Measurements from ENCODE around the gene PDE6B. TPM values are rescaled to one million over a fixed set of nuclear protein-coding genes. Genes with fewer than 3 reads are reported as not detected.
A peak's percentile ranks its signal among the peaks of the same experiment; 100 is the strongest.

PDE6B gene
- total and polyA plus RNA-seq, 10 donors = 4.4 to 19.8 (median 11.8) TPM

DNA sequence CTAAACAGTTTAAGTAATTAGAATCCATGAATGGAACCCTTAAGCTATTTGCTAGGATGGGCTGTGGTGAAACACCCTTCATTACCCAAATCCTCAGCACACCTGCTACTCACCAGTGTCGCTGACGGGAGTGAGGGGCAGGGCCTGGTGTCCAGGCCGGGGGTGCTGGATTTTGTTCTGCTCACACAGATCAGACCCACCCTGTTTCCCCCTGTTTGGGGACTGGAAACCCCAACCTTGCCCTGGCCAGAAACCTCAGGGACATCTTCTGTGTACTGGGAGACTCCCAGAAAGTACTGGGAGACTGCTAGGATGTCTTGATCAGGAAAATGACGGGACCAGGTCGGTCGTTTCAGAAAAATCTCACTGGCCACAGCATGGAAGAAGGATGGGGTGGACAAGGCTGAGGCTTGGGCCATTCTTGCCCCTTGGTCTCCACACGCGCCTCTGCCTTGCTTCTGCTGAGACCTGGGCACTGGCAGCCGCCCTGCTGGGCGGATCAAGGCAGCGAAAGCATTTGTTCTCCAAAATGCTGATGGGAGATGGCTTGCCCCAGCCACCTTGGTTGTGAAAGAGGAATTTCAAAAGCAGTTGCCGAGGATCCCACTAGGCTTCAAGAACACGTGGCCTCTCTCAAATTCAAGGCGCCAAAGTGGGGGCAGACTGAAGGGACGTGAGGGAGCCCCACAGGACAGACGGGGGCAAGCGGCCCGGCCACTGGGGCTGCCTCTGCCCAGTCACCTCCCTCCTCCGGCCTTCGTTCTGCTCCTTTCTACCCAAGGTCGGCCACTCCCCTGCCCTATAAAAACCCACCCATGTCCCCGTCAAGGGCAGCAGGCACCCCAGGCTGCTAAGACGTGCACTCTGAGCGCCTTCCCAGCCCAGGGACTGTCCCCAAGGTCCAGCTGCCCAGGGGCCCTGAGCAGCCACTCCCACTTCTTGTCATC lies 23.5 kb upstream of the PDE6B start:
- TF ChIP-seq POLR2AphosphoS5 (IDR thresholded peaks at IDR 0.05) (no peak), POLR2A (IDR thresholded peaks at IDR 0.05) (no peak)
- TF ChIP-seq, protein P1, sequence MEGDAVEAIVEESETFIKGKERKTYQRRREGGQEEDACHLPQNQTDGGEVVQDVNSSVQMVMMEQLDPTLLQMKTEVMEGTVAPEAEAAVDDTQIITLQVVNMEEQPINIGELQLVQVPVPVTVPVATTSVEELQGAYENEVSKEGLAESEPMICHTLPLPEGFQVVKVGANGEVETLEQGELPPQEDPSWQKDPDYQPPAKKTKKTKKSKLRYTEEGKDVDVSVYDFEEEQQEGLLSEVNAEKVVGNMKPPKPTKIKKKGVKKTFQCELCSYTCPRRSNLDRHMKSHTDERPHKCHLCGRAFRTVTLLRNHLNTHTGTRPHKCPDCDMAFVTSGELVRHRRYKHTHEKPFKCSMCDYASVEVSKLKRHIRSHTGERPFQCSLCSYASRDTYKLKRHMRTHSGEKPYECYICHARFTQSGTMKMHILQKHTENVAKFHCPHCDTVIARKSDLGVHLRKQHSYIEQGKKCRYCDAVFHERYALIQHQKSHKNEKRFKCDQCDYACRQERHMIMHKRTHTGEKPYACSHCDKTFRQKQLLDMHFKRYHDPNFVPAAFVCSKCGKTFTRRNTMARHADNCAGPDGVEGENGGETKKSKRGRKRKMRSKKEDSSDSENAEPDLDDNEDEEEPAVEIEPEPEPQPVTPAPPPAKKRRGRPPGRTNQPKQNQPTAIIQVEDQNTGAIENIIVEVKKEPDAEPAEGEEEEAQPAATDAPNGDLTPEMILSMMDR (IDR thresholded peaks at IDR 0.05 in 8 of 11, conservative IDR thresholded peaks at IDR 0.05 in 3 of 11) = no peak
- Histone ChIP-seq H3K4me3 (no peak overlapping the region), H3K27me3 (replicated peaks in 1 of 7) (peaks cover 0 to 56% (median 0%) of the 10 kb centered on the region in 7 donors), H3K27ac (no peak overlapping the region), H3K9me3 (peaks cover 0 to 10% (median 0%) of the 10 kb centered on the region in 8 donors), H3K36me3 (no peaks in the 10 kb centered on the region), H3K4me1 (peaks cover 0 to 6% (median 0%) of the 10 kb centered on the region in 6 donors)
- DNase-seq = peak; percentile 50
- WGBS, 5 donors = 78 to 86% (median 84%) methylated on average over 22 to 24 of the region's 24 CpGs
- intact Hi-C loops (cut with DNase I; ENCODE audit: low total_unique reads) = no loop called here

DNA sequence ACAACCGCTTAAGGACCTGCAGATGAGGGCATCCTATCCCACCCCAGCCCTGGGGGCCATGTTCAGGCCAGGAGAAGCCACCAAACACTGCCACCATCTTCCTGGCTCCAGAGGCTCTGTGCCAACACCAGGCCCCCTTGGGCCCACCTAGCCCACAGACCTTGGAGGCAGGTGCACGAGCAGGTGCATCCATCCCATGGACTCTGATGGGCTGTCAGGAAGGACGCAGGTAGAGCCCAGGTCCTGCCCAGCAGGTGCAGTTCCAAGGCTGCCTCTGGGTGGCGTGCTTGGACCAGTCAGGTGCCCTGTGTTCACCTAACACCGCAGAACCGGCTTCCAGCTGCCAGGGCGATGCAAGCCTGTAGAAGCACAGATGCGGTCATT lies 22.8 kb upstream of the PDE6B start:
- DNase-seq = peak; percentile 64

DNA sequence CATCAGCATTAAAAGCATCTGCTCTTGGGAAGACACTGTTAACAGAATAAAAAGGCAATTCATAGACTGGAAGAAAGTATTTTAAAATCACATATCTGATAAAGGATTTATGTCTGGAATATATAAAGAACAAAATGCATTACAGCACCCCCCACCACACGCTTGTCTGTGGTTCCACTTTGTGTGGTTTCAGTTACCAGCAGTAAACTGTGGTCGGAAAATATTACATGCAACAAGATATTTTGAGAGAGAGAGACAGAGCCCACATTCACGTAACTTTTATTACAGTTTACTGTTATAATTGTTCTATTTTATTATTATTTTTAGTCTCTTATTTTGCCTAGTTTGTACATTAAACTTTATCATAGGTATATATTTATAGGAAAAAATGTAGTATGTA lies 21.2 kb upstream of the PDE6B start:
- no peak for DNase-seq
- Histone ChIP-seq H3K36me3 (no peaks in the 10 kb centered on the region), H3K4me3 (no peak overlapping the region), H3K9me3 (peaks cover 0 to 10% (median 0%) of the 10 kb centered on the region in 8 donors), H3K4me1 (peaks cover 0 to 6% (median 0%) of the 10 kb centered on the region in 6 donors), H3K27me3 (replicated peaks in 1 of 7) (peaks cover 0 to 54% (median 0%) of the 10 kb centered on the region in 7 donors), H3K27ac (no peak overlapping the region)
- TF ChIP-seq POLR2A (IDR thresholded peaks at IDR 0.05) = no peak
- TF ChIP-seq POLR2AphosphoS5 (IDR thresholded peaks at IDR 0.05) = no peak
- TF ChIP-seq, protein P1 (IDR thresholded peaks at IDR 0.05 in 8 of 11, conservative IDR thresholded peaks at IDR 0.05 in 3 of 11) = no peak
- intact Hi-C loops (cut with DNase I; ENCODE audit: low total_unique reads) = no loop called here
- WGBS, 5 donors = 19 to 30% (median 27%) methylated on average over 3 of the region's 3 CpGs

More for the DNA sequence above, 22.8 kb upstream of the PDE6B start:
- Histone ChIP-seq H3K4me1 (peaks cover 0 to 6% (median 0%) of the 10 kb centered on the region in 6 donors), H3K27me3 (replicated peaks in 1 of 7) (peaks cover 0 to 60% (median 0%) of the 10 kb centered on the region in 7 donors), H3K27ac (no peak overlapping the region), H3K36me3 (no peaks in the 10 kb centered on the region), H3K9me3 (peaks cover 0 to 10% (median 0%) of the 10 kb centered on the region in 8 donors), H3K4me3 (no peak overlapping the region)
- intact Hi-C loops (cut with DNase I; ENCODE audit: low total_unique reads) = no loop called here
- TF ChIP-seq, protein P1 (IDR thresholded peaks at IDR 0.05 in 8 of 11, conservative IDR thresholded peaks at IDR 0.05 in 3 of 11) = peak in 7 of 11 experiments; percentile 26 to 63 (median 33)
- no peak for TF ChIP-seq POLR2AphosphoS5 (IDR thresholded peaks at IDR 0.05)
- 15 to 27% (median 20%) methylated on average over 6 to 8 of the region's 8 CpGs for WGBS, 5 donors
